Retina (tissue), 1 donor: ENCODE data around the gene OSTF1.

Experiments
- DNase-seq: peaks from one replicate; pipeline ENCODE4 v3.0.0-alpha.2; 2016

OSTF1 gene

DNA sequence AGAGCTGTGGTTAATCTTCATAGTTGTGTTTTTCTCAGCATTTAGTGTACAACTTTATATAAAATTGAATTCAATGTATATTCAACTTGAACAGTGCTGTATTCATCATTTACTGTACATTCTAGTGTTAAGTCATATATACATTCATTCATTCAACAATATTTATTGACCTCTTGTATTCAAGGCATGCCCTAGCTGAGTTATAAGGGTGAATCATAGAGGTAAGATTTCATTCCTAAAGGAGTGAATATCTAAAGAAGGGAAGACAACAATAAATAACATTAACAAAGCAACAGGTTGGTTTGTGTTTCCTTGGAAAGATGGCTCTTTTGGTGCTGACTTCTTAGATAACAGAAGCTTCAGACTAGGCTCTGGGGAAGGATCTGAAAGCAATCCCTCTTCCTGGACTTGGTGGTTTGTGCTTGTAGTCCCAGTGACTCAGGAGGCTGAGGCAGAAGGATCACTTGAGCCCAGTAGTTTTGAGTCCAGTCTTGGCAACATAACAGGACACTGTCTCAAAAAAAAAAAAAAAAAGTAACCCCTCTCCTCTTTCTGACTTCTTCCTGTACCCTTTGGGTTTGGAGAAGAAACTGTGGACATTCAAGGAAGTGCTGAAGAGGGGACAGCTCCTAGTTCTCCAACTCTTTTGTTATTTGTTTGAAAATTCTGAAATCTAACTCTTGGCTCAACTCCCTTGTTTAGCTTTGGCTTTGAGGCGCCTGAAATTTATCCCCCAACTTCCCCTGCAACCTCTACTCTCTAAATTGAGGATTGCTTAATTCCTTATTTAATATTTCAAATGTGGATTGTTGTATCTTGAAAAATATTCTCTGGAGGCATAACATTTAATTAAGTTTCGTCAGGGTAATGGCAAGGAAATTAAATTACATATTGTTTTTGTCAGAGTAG is 80.2 kb downstream of the OSTF1 start:
- no peak for DNase-seq

DNA sequence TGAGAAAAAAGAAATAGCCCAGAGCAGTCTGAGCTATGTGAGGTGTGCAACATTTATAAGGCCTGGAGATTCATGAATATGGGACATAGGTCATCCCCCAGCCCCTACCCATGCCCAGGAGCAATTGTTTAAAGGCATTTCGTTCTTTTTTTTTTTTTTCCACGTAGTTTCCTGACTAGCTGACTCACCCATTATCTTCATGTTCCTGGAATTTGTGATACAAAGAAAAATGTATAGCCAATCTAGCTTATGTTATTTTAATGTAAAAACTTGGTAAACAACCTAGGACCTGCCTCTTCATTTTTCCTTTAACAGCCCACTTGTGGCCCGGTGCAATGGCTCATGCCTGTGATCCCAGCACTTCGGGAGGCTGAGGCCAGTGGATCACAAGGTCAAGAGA is 81.3 kb downstream of the OSTF1 start:
- DNase-seq, result no peak

DNA sequence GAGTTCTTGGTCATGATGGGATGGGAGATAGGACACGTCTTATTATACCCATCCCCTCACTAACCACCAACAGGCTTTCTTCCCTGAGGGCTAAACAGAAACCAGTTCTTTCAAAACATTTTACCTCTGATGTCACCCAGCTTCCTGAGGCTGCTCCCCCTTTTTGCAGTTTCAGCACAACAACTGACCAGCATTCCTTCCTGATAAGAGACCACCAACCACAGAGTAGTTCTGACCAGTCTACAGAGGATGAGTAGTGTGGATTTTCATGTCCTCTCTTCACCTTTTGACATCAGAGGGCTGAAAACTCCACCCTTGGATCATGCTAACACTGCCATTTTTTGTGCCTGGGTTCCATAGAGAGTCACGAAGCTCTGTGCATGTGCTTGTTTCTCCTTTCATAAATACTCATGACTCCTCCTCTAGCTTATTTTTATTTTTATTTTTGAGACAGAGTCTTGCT is 82.6 kb downstream of the OSTF1 start:
- DNase-seq, result no peak

DNA sequence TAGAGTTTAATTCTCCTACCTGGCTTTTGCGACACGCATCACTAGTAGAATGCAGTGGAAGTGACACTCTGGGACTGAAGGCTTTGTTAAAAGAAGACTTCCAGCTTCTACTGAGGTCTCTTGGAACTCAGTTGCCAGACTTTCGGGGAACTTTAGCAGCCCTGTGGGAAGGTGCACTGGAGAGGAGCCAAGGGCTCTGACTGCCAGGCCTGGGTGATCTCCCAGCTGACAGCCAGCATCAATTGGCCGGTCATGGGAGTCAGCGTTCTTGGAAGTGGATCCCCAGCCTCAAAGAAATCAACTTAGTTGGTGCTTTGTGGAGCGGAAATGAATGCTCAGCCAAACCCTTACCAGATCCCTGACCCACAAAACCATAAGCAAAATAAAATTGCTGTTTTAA is 87.1 kb downstream of the OSTF1 start:
- DNase-seq, result no peak

DNA sequence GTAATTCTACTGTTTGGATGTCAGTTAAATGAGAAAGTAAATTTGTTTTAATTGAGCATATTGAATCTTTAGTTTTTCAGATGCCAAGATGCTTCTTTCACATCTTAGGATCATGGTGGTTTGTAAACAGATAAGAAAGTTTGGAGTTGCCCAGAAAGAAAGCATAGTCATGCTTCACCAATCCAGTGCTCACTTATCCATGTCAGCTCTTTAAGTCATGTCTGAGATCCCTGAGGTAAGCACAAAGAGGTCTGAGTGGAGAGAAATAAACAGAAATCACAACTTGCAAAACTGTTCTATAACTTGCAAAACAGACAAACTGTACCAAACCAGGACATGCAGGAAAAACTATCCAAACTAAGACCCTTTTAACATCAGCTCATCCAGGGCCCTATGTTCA is 87.7 kb downstream of the OSTF1 start:
- DNase-seq, result no peak

DNA sequence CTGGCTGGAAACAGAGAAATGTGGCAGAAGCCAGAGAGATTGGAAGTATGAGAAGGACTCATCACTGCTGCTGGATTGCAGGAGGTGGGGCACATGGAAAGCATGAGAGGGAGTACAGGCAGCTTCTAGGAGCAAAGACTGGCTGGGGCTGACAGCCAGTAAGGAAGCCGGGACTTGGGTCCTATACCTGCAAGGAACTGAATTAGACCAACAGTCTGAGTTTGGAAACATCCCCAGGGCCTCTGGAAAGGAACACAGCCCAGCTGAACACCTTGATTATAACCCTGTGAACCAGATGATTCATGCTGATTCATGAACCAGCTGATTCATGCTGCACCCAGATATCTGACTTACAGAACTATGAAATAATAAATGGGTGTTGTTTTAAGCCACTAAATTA is 93.4 kb downstream of the OSTF1 start:
- DNase-seq, result no peak

DNA sequence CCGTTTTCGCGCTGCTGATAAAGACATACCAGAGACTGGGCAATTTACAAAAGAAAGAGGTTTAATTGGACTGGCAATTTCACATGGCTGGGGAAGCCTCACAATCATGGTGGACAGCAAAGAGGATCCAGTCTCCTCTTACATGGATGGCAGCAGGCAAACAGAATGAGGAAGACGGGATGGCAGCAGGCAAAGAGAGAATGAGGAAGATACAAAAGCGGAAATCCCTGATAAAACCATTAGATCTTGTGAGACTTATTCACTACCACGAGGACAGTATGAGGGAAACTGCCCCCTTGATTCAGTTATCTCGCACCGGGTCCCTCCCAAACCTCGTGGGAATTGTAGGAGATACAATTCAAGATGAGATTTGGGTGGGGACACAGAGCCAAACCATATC is 95.0 kb downstream of the OSTF1 start:
- DNase-seq, result no peak

DNA sequence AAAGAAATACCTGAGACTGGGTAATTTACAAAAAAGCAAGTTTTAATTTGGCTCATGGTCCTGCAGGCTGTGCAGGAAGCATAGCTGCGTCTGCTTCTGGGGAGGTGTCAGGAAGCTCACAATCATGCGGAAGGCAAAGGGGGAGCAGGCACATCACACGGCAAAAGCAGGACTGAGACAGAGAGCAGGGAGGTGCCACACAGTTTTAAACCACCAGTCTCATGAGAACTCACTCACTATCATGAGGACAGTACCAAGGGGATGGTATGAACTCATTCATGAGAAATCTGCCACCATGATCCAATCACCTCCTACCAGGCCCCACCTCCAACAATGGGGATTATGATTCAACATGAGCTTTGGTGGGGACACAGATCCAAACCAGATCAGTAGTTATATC is 96.2 kb downstream of the OSTF1 start:
- no peak for DNase-seq

DNA sequence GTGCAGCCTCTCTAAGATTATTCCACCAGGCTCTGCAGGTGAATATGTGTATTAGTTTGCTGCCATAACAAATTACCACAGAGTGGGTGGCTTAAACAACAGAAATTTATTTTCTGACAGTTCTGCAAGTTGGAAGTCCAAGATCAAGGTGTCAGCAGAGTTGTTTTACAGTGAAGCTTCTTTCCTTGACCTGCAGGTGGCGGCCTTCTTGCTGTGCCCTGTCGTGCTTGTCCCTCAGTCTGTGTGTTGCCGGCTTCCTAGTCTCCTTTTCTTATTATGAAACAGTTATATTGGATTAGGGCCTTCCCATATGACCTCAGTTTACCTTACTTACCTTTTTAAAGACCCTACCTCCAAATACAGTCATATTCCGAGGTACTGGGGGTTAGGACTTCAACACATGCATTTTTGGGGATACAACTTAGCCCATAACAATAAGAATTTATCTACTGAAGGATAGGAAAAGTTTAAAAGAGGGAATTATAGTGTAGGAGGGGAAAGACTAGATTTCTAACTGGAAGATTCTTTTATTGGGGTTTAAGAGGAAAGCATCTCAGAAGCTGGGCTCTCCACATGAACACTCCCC is 97.4 kb downstream of the OSTF1 start:
- no peak for DNase-seq

DNA sequence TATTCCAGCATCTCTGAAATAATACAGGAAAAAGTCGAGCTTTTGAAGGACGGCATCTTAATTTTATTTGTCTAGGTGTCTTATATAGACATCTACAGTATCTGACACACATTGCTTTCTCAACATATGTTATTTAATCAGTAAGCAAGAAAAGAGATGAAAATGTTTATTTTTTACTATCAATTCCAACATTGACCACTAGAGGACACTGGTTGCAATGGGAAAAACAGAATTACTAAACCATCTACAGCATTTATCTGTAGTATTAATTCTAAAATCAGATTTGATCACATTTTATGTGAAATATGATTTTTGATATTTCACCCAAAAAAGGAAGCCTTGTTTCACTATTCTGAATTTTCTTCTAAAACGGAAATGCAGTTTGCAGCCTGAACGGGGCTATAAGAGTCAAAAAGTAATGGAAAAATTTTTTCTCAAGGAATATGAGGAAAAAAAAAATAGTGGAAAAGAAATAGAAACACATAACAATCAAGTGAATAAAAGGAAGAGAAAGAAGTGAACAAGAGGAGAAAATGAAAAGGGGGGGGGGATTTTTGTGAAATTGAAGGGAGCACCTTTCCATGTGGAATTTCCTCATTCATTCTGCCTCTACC is 98.6 kb downstream of the OSTF1 start:
- DNase-seq, result no peak

DNA sequence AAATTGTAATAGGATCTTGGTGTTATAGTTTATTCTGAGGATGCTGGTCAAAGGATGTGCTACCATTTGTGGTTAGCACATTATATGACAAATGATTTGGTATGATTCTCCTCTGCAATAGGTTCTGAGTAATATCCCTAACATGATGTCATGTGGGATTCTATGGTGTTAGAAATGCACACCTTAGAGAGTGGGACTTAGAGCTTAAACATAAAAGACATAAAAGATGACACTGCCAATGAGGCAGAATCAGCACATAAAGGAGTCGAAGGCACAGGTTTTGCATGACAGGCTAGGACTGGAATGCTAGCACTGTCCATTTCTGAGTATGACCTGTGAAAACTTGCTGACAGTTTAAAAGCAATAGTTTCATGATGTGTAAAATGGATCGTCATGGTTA is 100.4 kb downstream of the OSTF1 start:
- no peak for DNase-seq

DNA sequence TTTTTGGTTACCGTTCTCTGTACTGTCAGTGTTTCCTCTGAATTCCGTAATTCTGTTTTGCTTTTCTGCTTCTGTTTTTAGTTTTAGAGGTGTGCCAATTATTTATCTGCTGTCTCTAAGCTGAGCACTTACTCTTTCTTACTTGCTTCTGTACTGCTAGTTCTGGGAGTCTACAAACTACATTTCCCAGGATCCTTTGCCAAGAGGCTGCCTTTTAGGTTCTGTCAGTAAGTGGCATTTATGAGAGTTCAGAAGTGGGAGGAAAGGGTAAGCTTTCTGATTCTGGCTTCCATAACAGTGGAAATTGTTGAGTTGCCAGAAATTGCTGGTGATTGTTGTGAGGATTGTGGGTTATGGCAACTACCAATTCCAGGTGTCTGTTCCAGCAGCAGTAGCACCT is 102.4 kb downstream of the OSTF1 start:
- no peak for DNase-seq
